Calu3 (cell line): ENCODE data around the gene FRY. TPM values are rescaled to one million over a fixed set of nuclear protein-coding genes. Genes with fewer than 3 reads are reported as not detected.

Source experiments
- BruUV-seq: library from RNA; stranded (reverse); fragments of 400-500 nt; replicated peaks from 2 replicates; lab custom pipeline; 2021; lab: Mats Ljungman, UMichigan
- CTCF ChIA-PET: fragments of 300-600 bp; sonication (Branson Sonifier 250); formaldehyde crosslinking; loops from one replicate; lab custom pipeline; 2022; ENCODE audit warnings: antibody characterized with exemption; lab: Charles Lee
- DNase-seq: peaks from one replicate; pipeline ENCODE4 v3.0.0; 2022
- H3K27ac Mint-ChIP-seq: one replicate; pipeline ENCODE4 v1.8.0; 2022; ENCODE audit warnings: mixed read lengths; ENCODE audit not compliant: unreplicated experiment
- H3K27me3 Mint-ChIP-seq: one replicate; pipeline ENCODE4 v1.8.0; 2022; ENCODE audit warnings: mixed read lengths; ENCODE audit not compliant: unreplicated experiment
- H3K36me3 Mint-ChIP-seq: one replicate; pipeline ENCODE4 v1.8.0; 2022; ENCODE audit warnings: mild to moderate bottlenecking, moderate library complexity, mixed read lengths; ENCODE audit not compliant: insufficient read depth, unreplicated experiment
- H3K4me1 Mint-ChIP-seq: one replicate; pipeline ENCODE4 v1.8.0; 2022; ENCODE audit warnings: mild to moderate bottlenecking, low read depth, mixed read lengths; ENCODE audit not compliant: unreplicated experiment
- H3K4me3 Mint-ChIP-seq: one replicate; pipeline ENCODE4 v1.8.0; 2022; ENCODE audit warnings: mild to moderate bottlenecking, low read depth, moderate library complexity, mixed read lengths; ENCODE audit not compliant: unreplicated experiment
- H3K9me3 Mint-ChIP-seq: one replicate; pipeline ENCODE4 v1.8.0; 2022; ENCODE audit warnings: low read depth, mixed read lengths; ENCODE audit not compliant: unreplicated experiment
- CTCF ChIP-seq: fragments of 200-600 bp; IDR thresholded peaks from one replicate; pipeline ENCODE4 v1.8.0; 2022; ENCODE audit warnings: antibody characterized with exemption; ENCODE audit not compliant: unreplicated experiment
- intact Hi-C: fragments of 100-400 bp; cut with micrococcal nuclease; formaldehyde crosslinking; loops from one replicate; pipeline ENCODE4 v1.10.0; 2022; ENCODE audit not compliant: unreplicated experiment
- total RNA-seq: library from RNA; stranded (reverse); gene quantifications from 2 replicates; pipeline ENCODE4 v1.2.3, GENCODE V29; 2022

Gene FRY
- total RNA-seq, 1 experiment from 2014 or later: 6.2 TPM

- no peak for DNase-seq
- Mint-ChIP-seq H3K9me3 (no peaks in the 10 kb centered on the region), H3K27ac (no peak overlapping the region), H3K36me3 (no peaks in the 10 kb centered on the region), H3K27me3 (no peaks in the 10 kb centered on the region), H3K4me1 (no peaks in the 10 kb centered on the region), H3K4me3 (no peak overlapping the region)
- intact Hi-C loops: no loop called here
- no TSS peak for BruUV-seq
- CTCF ChIA-PET: no interaction called here
- no peak for TF ChIP-seq CTCF
Measured at GRCh38 chr13:32277839-32278238, 246.3 kb downstream of the FRY start.

GRCh38 chr13:32278426-32278825 lies 246.9 kb downstream of the FRY start:
- CTCF ChIA-PET: no interaction called here
- Mint-ChIP-seq H3K36me3 (no peaks in the 10 kb centered on the region), H3K4me3 (no peak overlapping the region), H3K27me3 (no peaks in the 10 kb centered on the region), H3K4me1 (no peaks in the 10 kb centered on the region), H3K27ac (no peak overlapping the region), H3K9me3 (no peaks in the 10 kb centered on the region)
- DNase-seq: no peak
- no peak for TF ChIP-seq CTCF
- no TSS peak for BruUV-seq
- intact Hi-C loops: no loop called here

GRCh38 chr13:32281096-32281495 lies 249.5 kb downstream of the FRY start:
- no peak overlapping the region for H3K4me3 Mint-ChIP-seq
- no peaks in the 10 kb centered on the region for H3K27me3 Mint-ChIP-seq
- CTCF ChIA-PET: no interaction called here
- H3K9me3 Mint-ChIP-seq: no peaks in the 10 kb centered on the region
- no peak for DNase-seq
- intact Hi-C loops: no loop called here
- no TSS peak for BruUV-seq
- no peaks in the 10 kb centered on the region for H3K36me3 Mint-ChIP-seq
- no peak overlapping the region for H3K27ac Mint-ChIP-seq
- no peaks in the 10 kb centered on the region for H3K4me1 Mint-ChIP-seq
- no peak for TF ChIP-seq CTCF

GRCh38 chr13:32282096-32282711 lies 250.6 kb downstream of the FRY start:
- no peak overlapping the region for H3K4me3 Mint-ChIP-seq
- no TSS peak for BruUV-seq
- no peaks in the 10 kb centered on the region for H3K9me3 Mint-ChIP-seq
- CTCF ChIA-PET: interaction anchor here (1.2 kb wide), 1 partner anchor 15 kb away, joined by 3 read pairs; no protein-coding TSS in a partner anchor
- TF ChIP-seq CTCF: no peak
- no peak for DNase-seq
- H3K36me3 Mint-ChIP-seq: no peaks in the 10 kb centered on the region
- no peaks in the 10 kb centered on the region for H3K27me3 Mint-ChIP-seq
- intact Hi-C loops: no loop called here
- no peak overlapping the region for H3K27ac Mint-ChIP-seq
- H3K4me1 Mint-ChIP-seq: no peaks in the 10 kb centered on the region
